ENCODE results near the gene ZMYM5. TPM values are rescaled to one million over a fixed set of nuclear protein-coding genes. Genes with fewer than 3 reads are reported as not detected.
"Not testable (repeated sequence)": the region's sequence is repeated elsewhere in the genome, so short reads cannot be mapped to it uniquely, and the experiment has no call there.

Gene ZMYM5
- total RNA-seq (32.9 TPM), polyA plus RNA-seq (10 to 100 TPM; 21.0 to 27.0 (median 25.6) TPM)

- peak within 1 kb of the TSS; percentile 97 to 99 (median 98) for H3K27ac Mint-ChIP-seq
- peak within 1 kb of the TSS; percentile 90 for H3K4me3 ChIP-seq (ENCODE audit: low read depth, low read length)
- peaks cover 17 to 50% (median 34%) of the 10 kb centered on the region in 4 donors for H3K4me1 Mint-ChIP-seq
- DNase-seq (peak; percentile 91 to 98 (median 92)), ATAC-seq (ENCODE audit: low read depth in 2 of 2) (peak; percentile 85 to 86)
- peak within 1 kb of the TSS; percentile 94 to 99 (median 98) for H3K4me3 Mint-ChIP-seq
- H3K27ac ChIP-seq (ENCODE audit: insufficient read depth, low read length, poor library complexity, severe bottlenecking): peak within 1 kb of the TSS; percentile 93
- H3K27me3 ChIP-seq (ENCODE audit: control insufficient read depth, insufficient read depth, low read length): no peaks in the 10 kb centered on the region
- H3K27me3 Mint-ChIP-seq: peaks cover 4% of the 10 kb centered on the region
- no peaks in the 10 kb centered on the region for H3K36me3 ChIP-seq (ENCODE audit: control insufficient read depth, insufficient read depth, low read length)
- H3K36me3 Mint-ChIP-seq: peaks cover 6% of the 10 kb centered on the region
- H3K4me1 ChIP-seq (ENCODE audit: control insufficient read depth, insufficient read depth, low read length, poor library complexity, severe bottlenecking): peaks cover 21% of the 10 kb centered on the region
- H3K9me3 Mint-ChIP-seq: peaks cover 0 to 2% (median 0%) of the 10 kb centered on the region in 7 donors
- H3K9me3 ChIP-seq (ENCODE audit: control insufficient read depth in 2 of 2, low read length in 2 of 2): no peaks in the 10 kb centered on the region
Observed at GRCh38 chr13:19863323-19864023, at the start of gene ZMYM5. TSS of gene ZMYM5 (minus strand) at chr13:19863649. CDS start at chr13:19852180, 11,469 bp downstream.

GRCh38 chr13:19910336-19911072, 47.1 kb upstream of the ZMYM5 start:
- H3K27me3 Mint-ChIP-seq: peaks cover 8% of the 10 kb centered on the region
- no peak overlapping the region for H3K4me3 ChIP-seq (ENCODE audit: low read depth, low read length)
- no peaks in the 10 kb centered on the region for H3K9me3 ChIP-seq (ENCODE audit: control insufficient read depth in 2 of 2, low read length in 2 of 2)
- DNase-seq (no peak), ATAC-seq (ENCODE audit: low read depth in 2 of 2) (no peak)
- no peak overlapping the region for H3K4me3 Mint-ChIP-seq
- H3K4me1 Mint-ChIP-seq: no peaks in the 10 kb centered on the region
- no peaks in the 10 kb centered on the region for H3K4me1 ChIP-seq (ENCODE audit: control insufficient read depth, insufficient read depth, low read length, poor library complexity, severe bottlenecking)
- no peak overlapping the region for H3K27ac ChIP-seq (ENCODE audit: insufficient read depth, low read length, poor library complexity, severe bottlenecking)
- H3K27ac Mint-ChIP-seq: no peak overlapping the region
- H3K36me3 Mint-ChIP-seq: no peaks in the 10 kb centered on the region
- peaks cover 0 to 1% (median 0%) of the 10 kb centered on the region in 7 donors for H3K9me3 Mint-ChIP-seq
- no peaks in the 10 kb centered on the region for H3K36me3 ChIP-seq (ENCODE audit: control insufficient read depth, insufficient read depth, low read length)
- peaks cover 1% of the 10 kb centered on the region for H3K27me3 ChIP-seq (ENCODE audit: control insufficient read depth, insufficient read depth, low read length)

- DNase-seq (no peak), ATAC-seq (ENCODE audit: low read depth in 2 of 2) (no peak)
- Mint-ChIP-seq H3K36me3 (no peaks in the 10 kb centered on the region), H3K27ac (no peak overlapping the region), H3K4me3 (no peak overlapping the region), H3K9me3 (peaks cover 0 to 2% (median 0%) of the 10 kb centered on the region in 7 donors), H3K4me1 (no peaks in the 10 kb centered on the region), H3K27me3 (peaks cover 8% of the 10 kb centered on the region)
- no peaks in the 10 kb centered on the region for H3K9me3 ChIP-seq (ENCODE audit: control insufficient read depth in 2 of 2, low read length in 2 of 2)
- H3K36me3 ChIP-seq (ENCODE audit: control insufficient read depth, insufficient read depth, low read length): no peaks in the 10 kb centered on the region
- H3K4me3 ChIP-seq (ENCODE audit: low read depth, low read length): no peak overlapping the region
- H3K27me3 ChIP-seq (ENCODE audit: control insufficient read depth, insufficient read depth, low read length): peaks cover 1% of the 10 kb centered on the region
- H3K4me1 ChIP-seq (ENCODE audit: control insufficient read depth, insufficient read depth, low read length, poor library complexity, severe bottlenecking): no peaks in the 10 kb centered on the region
- no peak overlapping the region for H3K27ac ChIP-seq (ENCODE audit: insufficient read depth, low read length, poor library complexity, severe bottlenecking)
Observed at GRCh38 chr13:19908350-19908986, 45.0 kb upstream of the ZMYM5 start.

GRCh38 chr13:19905487-19906195, 42.2 kb upstream of the ZMYM5 start:
- H3K4me1 ChIP-seq (ENCODE audit: control insufficient read depth, insufficient read depth, low read length, poor library complexity, severe bottlenecking); H3K27ac ChIP-seq (ENCODE audit: insufficient read depth, low read length, poor library complexity, severe bottlenecking); H3K27ac Mint-ChIP-seq; H3K36me3 ChIP-seq (ENCODE audit: control insufficient read depth, insufficient read depth, low read length); H3K36me3 Mint-ChIP-seq; H3K4me3 ChIP-seq (ENCODE audit: low read depth, low read length); H3K4me3 Mint-ChIP-seq; H3K9me3 ChIP-seq (ENCODE audit: control insufficient read depth in 2 of 2, low read length in 2 of 2); H3K27me3 ChIP-seq (ENCODE audit: control insufficient read depth, insufficient read depth, low read length); DNase-seq; H3K9me3 Mint-ChIP-seq; H3K4me1 Mint-ChIP-seq; ATAC-seq (ENCODE audit: low read depth in 2 of 2): not testable (repeated sequence)
- H3K27me3 Mint-ChIP-seq: peaks cover 12% of the 10 kb centered on the region

- Mint-ChIP-seq H3K36me3 (no peaks in the 10 kb centered on the region), H3K4me3 (no peak overlapping the region), H3K9me3 (no peaks in the 10 kb centered on the region), H3K4me1 (no peaks in the 10 kb centered on the region), H3K27me3 (peaks cover 12% of the 10 kb centered on the region), H3K27ac (no peak overlapping the region)
- no peaks in the 10 kb centered on the region for H3K27me3 ChIP-seq (ENCODE audit: control insufficient read depth, insufficient read depth, low read length)
- H3K27ac ChIP-seq (ENCODE audit: insufficient read depth, low read length, poor library complexity, severe bottlenecking): no peak overlapping the region
- ATAC-seq (ENCODE audit: low read depth in 2 of 2): no peak
- no peak for DNase-seq
- no peaks in the 10 kb centered on the region for H3K9me3 ChIP-seq (ENCODE audit: control insufficient read depth in 2 of 2, low read length in 2 of 2)
- no peak overlapping the region for H3K4me3 ChIP-seq (ENCODE audit: low read depth, low read length)
- no peaks in the 10 kb centered on the region for H3K4me1 ChIP-seq (ENCODE audit: control insufficient read depth, insufficient read depth, low read length, poor library complexity, severe bottlenecking)
- H3K36me3 ChIP-seq (ENCODE audit: control insufficient read depth, insufficient read depth, low read length): no peaks in the 10 kb centered on the region
Observed at GRCh38 chr13:19890030-19890429, 26.6 kb upstream of the ZMYM5 start.

- Mint-ChIP-seq H3K4me3 (no peak overlapping the region), H3K36me3 (no peaks in the 10 kb centered on the region), H3K9me3 (peaks cover 0 to 1% (median 0%) of the 10 kb centered on the region in 7 donors), H3K27me3 (peaks cover 12% of the 10 kb centered on the region), H3K27ac (no peak overlapping the region), H3K4me1 (no peaks in the 10 kb centered on the region)
- H3K27ac ChIP-seq (ENCODE audit: insufficient read depth, low read length, poor library complexity, severe bottlenecking): no peak overlapping the region
- no peaks in the 10 kb centered on the region for H3K4me1 ChIP-seq (ENCODE audit: control insufficient read depth, insufficient read depth, low read length, poor library complexity, severe bottlenecking)
- H3K27me3 ChIP-seq (ENCODE audit: control insufficient read depth, insufficient read depth, low read length): no peaks in the 10 kb centered on the region
- DNase-seq: peak in 2 of 3 donors; percentile 27 to 30
- H3K36me3 ChIP-seq (ENCODE audit: control insufficient read depth, insufficient read depth, low read length): no peaks in the 10 kb centered on the region
- ATAC-seq (ENCODE audit: low read depth in 2 of 2): no peak
- no peaks in the 10 kb centered on the region for H3K9me3 ChIP-seq (ENCODE audit: control insufficient read depth in 2 of 2, low read length in 2 of 2)
- no peak overlapping the region for H3K4me3 ChIP-seq (ENCODE audit: low read depth, low read length)
Observed at GRCh38 chr13:19888799-19889198, 25.4 kb upstream of the ZMYM5 start.

GRCh38 chr13:19882231-19882630, 18.8 kb upstream of the ZMYM5 start:
- ATAC-seq (ENCODE audit: low read depth in 2 of 2) (no peak), DNase-seq (no peak)
- H3K36me3 ChIP-seq (ENCODE audit: control insufficient read depth, insufficient read depth, low read length): no peaks in the 10 kb centered on the region
- no peak overlapping the region for H3K4me3 ChIP-seq (ENCODE audit: low read depth, low read length)
- no peaks in the 10 kb centered on the region for H3K9me3 ChIP-seq (ENCODE audit: control insufficient read depth in 2 of 2, low read length in 2 of 2)
- peaks cover 10% of the 10 kb centered on the region for H3K27me3 Mint-ChIP-seq
- no peak overlapping the region for H3K27ac ChIP-seq (ENCODE audit: insufficient read depth, low read length, poor library complexity, severe bottlenecking)
- H3K9me3 Mint-ChIP-seq: peaks cover 0 to 1% (median 0%) of the 10 kb centered on the region in 7 donors
- H3K4me3 Mint-ChIP-seq: no peak overlapping the region
- H3K36me3 Mint-ChIP-seq: no peaks in the 10 kb centered on the region
- H3K27me3 ChIP-seq (ENCODE audit: control insufficient read depth, insufficient read depth, low read length): no peaks in the 10 kb centered on the region
- no peaks in the 10 kb centered on the region for H3K4me1 ChIP-seq (ENCODE audit: control insufficient read depth, insufficient read depth, low read length, poor library complexity, severe bottlenecking)
- no peak overlapping the region for H3K27ac Mint-ChIP-seq
- H3K4me1 Mint-ChIP-seq: no peaks in the 10 kb centered on the region
